Measurements from ENCODE around the gene EHD3.

GRCh38 chr2:31302940-31303563, 69.1 kb downstream of the EHD3 start:
- TF ChIP-seq CTCF (IDR thresholded peaks at IDR 0.05; ENCODE audit: poor library complexity, severe bottlenecking) (no peak), EZH2 (IDR thresholded peaks at IDR 0.05; ENCODE audit: borderline replicate concordance, insufficient read depth, low read length, poor library complexity, severe bottlenecking) (no peak), POLR2AphosphoS5 (IDR thresholded peaks at IDR 0.05) (no peak)

Data from neural cell (in vitro differentiated cells).